Uterus (tissue), 2 donors: ENCODE data around the gene LLPH.
A peak's percentile ranks its signal among the peaks of the same experiment; 100 is the strongest.

Experiments
- POLR2A ChIP-seq, 2 donors: fragments of 450-650 bp; IDR thresholded peaks; one replicate each; pipeline ENCODE4 v1.6.1; 2016; ENCODE audit warnings: antibody characterized with exemption in 2 of 2, mild to moderate bottlenecking in 1 of 2, moderate library complexity in 1 of 2
- TF ChIP-seq, protein P1 (sequence below), 4 experiments: fragments of 200-600 bp in 2 of 4; fragments of 450-650 bp in 2 of 4; sonication (generic) in 2 of 4; IDR thresholded peaks; one replicate each; pipeline ENCODE4 v1.5.1; 2016 to 2019; ENCODE audit warnings: antibody characterized with exemption in 4 of 4, mild to moderate bottlenecking in 2 of 4, moderate library complexity in 1 of 4

DNA sequence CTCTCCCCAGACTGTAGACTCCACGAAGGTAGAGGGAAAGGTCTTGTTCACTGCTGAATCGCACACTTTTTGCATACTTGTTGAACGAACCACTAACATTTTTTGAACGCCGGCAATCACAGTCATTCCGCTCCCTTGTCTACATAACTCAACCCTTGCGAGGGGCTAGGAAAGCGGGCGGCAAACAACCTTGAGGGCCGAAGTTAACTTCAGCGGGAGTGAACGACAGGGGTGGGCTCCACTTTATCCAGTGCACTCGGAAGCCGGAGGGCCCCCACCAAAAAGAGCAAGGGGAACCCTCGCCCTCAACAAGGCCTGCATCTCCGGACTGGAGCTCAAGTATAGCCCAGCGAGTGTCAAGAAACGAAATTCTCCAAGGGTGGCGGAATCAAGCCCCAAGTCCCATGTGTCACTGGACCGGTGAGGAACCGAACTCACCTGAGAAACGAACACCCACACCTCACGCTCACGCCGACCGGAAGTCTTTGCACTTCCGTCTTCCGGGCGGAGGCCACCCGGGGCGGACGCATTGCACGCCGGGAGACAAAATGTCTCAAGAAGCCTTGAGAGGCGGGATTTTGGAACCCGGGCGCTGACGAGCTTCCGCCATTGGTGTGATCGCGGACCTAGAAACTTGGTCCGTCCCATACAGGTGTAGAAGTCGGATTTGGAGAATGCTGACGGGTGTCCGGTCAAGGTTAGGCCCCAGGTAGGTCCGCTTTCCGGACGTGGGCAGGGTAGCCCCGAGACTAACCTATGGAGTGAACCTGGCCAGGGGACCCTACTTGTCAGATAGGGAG is at the start of gene LLPH:
- TF ChIP-seq, protein P1, sequence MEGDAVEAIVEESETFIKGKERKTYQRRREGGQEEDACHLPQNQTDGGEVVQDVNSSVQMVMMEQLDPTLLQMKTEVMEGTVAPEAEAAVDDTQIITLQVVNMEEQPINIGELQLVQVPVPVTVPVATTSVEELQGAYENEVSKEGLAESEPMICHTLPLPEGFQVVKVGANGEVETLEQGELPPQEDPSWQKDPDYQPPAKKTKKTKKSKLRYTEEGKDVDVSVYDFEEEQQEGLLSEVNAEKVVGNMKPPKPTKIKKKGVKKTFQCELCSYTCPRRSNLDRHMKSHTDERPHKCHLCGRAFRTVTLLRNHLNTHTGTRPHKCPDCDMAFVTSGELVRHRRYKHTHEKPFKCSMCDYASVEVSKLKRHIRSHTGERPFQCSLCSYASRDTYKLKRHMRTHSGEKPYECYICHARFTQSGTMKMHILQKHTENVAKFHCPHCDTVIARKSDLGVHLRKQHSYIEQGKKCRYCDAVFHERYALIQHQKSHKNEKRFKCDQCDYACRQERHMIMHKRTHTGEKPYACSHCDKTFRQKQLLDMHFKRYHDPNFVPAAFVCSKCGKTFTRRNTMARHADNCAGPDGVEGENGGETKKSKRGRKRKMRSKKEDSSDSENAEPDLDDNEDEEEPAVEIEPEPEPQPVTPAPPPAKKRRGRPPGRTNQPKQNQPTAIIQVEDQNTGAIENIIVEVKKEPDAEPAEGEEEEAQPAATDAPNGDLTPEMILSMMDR (IDR thresholded peaks at IDR 0.05): peak in 1 of 4 experiments; percentile 11
- peak in 1 of 2 donors; percentile 52 for TF ChIP-seq POLR2A (IDR thresholded peaks at IDR 0.05)
